B cell (primary cell): Measurements from ENCODE around the gene ST3GAL3. TPM values are rescaled to one million over a fixed set of nuclear protein-coding genes. Genes with fewer than 3 reads are reported as not detected.

ENCODE experiments used
- ATAC-seq: fragments of 200-7000 bp; cut with Tn5 transposase; one replicate; pipeline ENCODE4 v1.10.0; 2021; ENCODE audit warnings: low read depth, mild to moderate bottlenecking, moderate number of reproducible peaks, moderate library complexity
- CTCF ChIA-PET: fragments of 350-600 bp; sonication (Branson Sonifier 250); formaldehyde crosslinking; loops from one replicate; lab custom pipeline; 2021; ENCODE audit warnings: antibody characterized with exemption, inconsistent platforms; lab: Charles Lee
- POLR2A ChIA-PET: fragments of 350-600 bp; sonication (Branson Sonifier 250); formaldehyde crosslinking; loops from one replicate; lab custom pipeline; 2021; ENCODE audit warnings: antibody characterized with exemption; lab: Charles Lee
- DNase-seq: peaks from one replicate; pipeline ENCODE4 v3.0.0; 2013
- H2AFZ ChIP-seq: 2 replicates; pipeline ENCODE4 v1.6.1; 2012; ENCODE audit warnings: mild to moderate bottlenecking, low read depth, low read length; ENCODE audit not compliant: insufficient read depth, poor library complexity, severe bottlenecking
- H3K27ac ChIP-seq, 2 donors: 1 replicate in 1 of 2; 2 replicates in 1 of 2; pipeline ENCODE4 v1.5.1; 2012 to 2013; ENCODE audit warnings: low read length in 2 of 2, mild to moderate bottlenecking in 2 of 2, moderate library complexity in 1 of 2
- H3K27me3 ChIP-seq, 4 experiments: fragments of 200-600 bp in 1 of 4; sonication (generic) in 1 of 4; replicated peaks in 1 of 4; 1 replicate in 2 of 4; 2 replicates in 2 of 4; pipeline versions ENCODE4 v1.6.1 to v1.7.0; 2013 to 2016; ENCODE audit warnings: low read length in 3 of 4, mild to moderate bottlenecking in 2 of 4, mixed read lengths in 1 of 4, moderate library complexity in 1 of 4; ENCODE audit not compliant: insufficient read depth in 4 of 4, control insufficient read depth in 3 of 4; ENCODE audit errors: control extremely low read depth in 1 of 4
- H3K36me3 ChIP-seq, 2 experiments: replicated peaks in 1 of 2; 1 replicate in 1 of 2; 2 replicates in 1 of 2; pipeline versions ENCODE4 v1.6.1 to v1.7.1; 2013; ENCODE audit warnings: low read length in 1 of 2; ENCODE audit not compliant: insufficient read depth in 2 of 2, control insufficient read depth in 1 of 2; ENCODE audit errors: control extremely low read depth in 1 of 2, extremely low read depth in 1 of 2
- H3K4me1 ChIP-seq, 2 donors: fragments of 200-600 bp in 1 of 2; sonication (generic) in 1 of 2; 1 replicate in 1 of 2; 2 replicates in 1 of 2; pipeline versions ENCODE4 v1.5.1 to v1.6.1; 2013 to 2017; ENCODE audit warnings: low read length in 2 of 2; ENCODE audit not compliant: control insufficient read depth in 2 of 2, insufficient read depth in 2 of 2
- H3K4me2 ChIP-seq: replicated peaks from 2 replicates; pipeline ENCODE3; 2012; ENCODE audit warnings: mild to moderate bottlenecking, low read depth, low read length; ENCODE audit not compliant: poor library complexity, severe bottlenecking
- H3K4me3 ChIP-seq, 5 experiments: fragments of 200-600 bp in 1 of 5; sonication (generic) in 1 of 5; 1 replicate in 3 of 5; 2 replicates in 2 of 5; pipeline versions ENCODE4 v1.5.1 to v1.7.0; 2011 to 2016; ENCODE audit warnings: low read length in 4 of 5, mild to moderate bottlenecking in 4 of 5, low read depth in 2 of 5, control low read depth in 1 of 5, moderate library complexity in 1 of 5; ENCODE audit not compliant: insufficient read depth in 1 of 5; ENCODE audit errors: control extremely low read depth in 1 of 5, extremely low read depth in 1 of 5
- H3K79me2 ChIP-seq: fragments of 200-600 bp; sonication (generic); one replicate; pipeline ENCODE4 v1.6.0; 2016; ENCODE audit warnings: low read length; ENCODE audit not compliant: control insufficient read depth, insufficient read depth
- H3K9ac ChIP-seq: fragments of 200-600 bp; sonication (generic); 2 replicates; pipeline ENCODE4 v1.6.1; 2017; ENCODE audit warnings: mild to moderate bottlenecking, low read length, moderate library complexity
- H3K9me3 ChIP-seq, 3 donors: one replicate each; pipeline versions ENCODE4 v1.6.1 to v1.7.1; 2013; ENCODE audit warnings: low read length in 2 of 3; ENCODE audit not compliant: control insufficient read depth in 2 of 3, insufficient read depth in 1 of 3; ENCODE audit errors: control extremely low read depth in 1 of 3
- H4K20me1 ChIP-seq: 2 replicates; pipeline ENCODE4 v1.6.0; 2012; ENCODE audit warnings: mild to moderate bottlenecking, low read length; ENCODE audit not compliant: insufficient read depth, control insufficient read depth, poor library complexity, severe bottlenecking
- H3K27ac Mint-ChIP-seq: one replicate; pipeline ENCODE4 v1.8.0; 2021; ENCODE audit warnings: mixed read lengths
- H3K27me3 Mint-ChIP-seq: one replicate; pipeline ENCODE4 v1.8.0; 2021; ENCODE audit warnings: mixed read lengths
- H3K4me1 Mint-ChIP-seq: one replicate; pipeline ENCODE4 v1.8.0; 2021; ENCODE audit warnings: mixed read lengths
- H3K4me3 Mint-ChIP-seq: one replicate; pipeline ENCODE4 v1.8.0; 2021; ENCODE audit warnings: mixed read lengths
- H3K9me3 Mint-ChIP-seq: one replicate; pipeline ENCODE4 v1.8.0; 2022; ENCODE audit warnings: mixed read lengths; ENCODE audit not compliant: insufficient read depth
- EZH2 ChIP-seq: IDR thresholded peaks from 2 replicates; pipeline ENCODE4 v1.6.1; 2012; ENCODE audit warnings: borderline replicate concordance, low read depth, mild to moderate bottlenecking, moderate library complexity, low read length; ENCODE audit not compliant: insufficient read depth, poor library complexity, severe bottlenecking
- WGBS: methylation state at CpG from one replicate; pipeline ENCODE4 v1.1.5; 2013; ENCODE audit warnings: missing lambda C conversion rate; ENCODE audit not compliant: insufficient coverage; 5-methylcytosine and 5-hydroxymethylcytosine counted together
- intact Hi-C: fragments of 100-400 bp; cut with micrococcal nuclease; formaldehyde crosslinking; loops from one replicate; pipeline ENCODE4 v1.10.0; 2022
- polyA plus RNA-seq: library from polyadenylated mRNA; depleted of rRNA; stranded (reverse); fragments of >200 nt; gene quantifications from 2 replicates; pipeline ENCODE4 v1.2.3, GENCODE V29; 2012
- total RNA-seq, 2 donors: library from RNA; stranded (reverse); fragments of 120-200 nt in 1 of 2; gene quantifications; 1 replicate in 1 of 2; 2 replicates in 1 of 2; pipeline versions ENCODE4 v1.2.3 to v1.2.4, GENCODE V29; 2013 to 2022
- TF ChIP-seq, protein P1 (sequence below): fragments of 200-600 bp; IDR thresholded peaks from one replicate; pipeline ENCODE4 v1.8.0; 2022; ENCODE audit warnings: antibody characterized with exemption, mild to moderate bottlenecking

The ST3GAL3 gene
- total and polyA plus RNA-seq, 2 donors (not counting 1 experiment from before 2014, with no cell fraction given), result 16.8 to 31.4 TPM

- H2AFZ ChIP-seq, result no peak overlapping the region
- H3K9me3 Mint-ChIP-seq, result no peaks in the 10 kb centered on the region
- H3K36me3 ChIP-seq, result no peaks in the 10 kb centered on the region
- H3K4me2 ChIP-seq, result no peak overlapping the region
- intact Hi-C loops, result no loop called here
- no peaks in the 10 kb centered on the region for H3K4me1 ChIP-seq
- H3K79me2 ChIP-seq, result no peaks in the 10 kb centered on the region
- ATAC-seq, result no peak
- ChIA-PET POLR2A (interaction anchor here (0.6 kb wide), 1 partner anchor 276 kb away, joined by 5 read pairs; the partner anchor contains the start of gene SLC6A9), CTCF (interaction anchor here (1.1 kb wide), 1 partner anchor 9 kb away, joined by 7 read pairs; no protein-coding TSS in a partner anchor)
- no peak overlapping the region for H3K27ac ChIP-seq
- no peaks in the 10 kb centered on the region for H3K4me1 Mint-ChIP-seq
- H3K27me3 Mint-ChIP-seq, result no peaks in the 10 kb centered on the region
- no peaks in the 10 kb centered on the region for H3K9me3 ChIP-seq
- no peak overlapping the region for H3K9ac ChIP-seq
- DNase-seq, result no peak
- no peaks in the 10 kb centered on the region for H4K20me1 ChIP-seq
- TF ChIP-seq, protein P1, sequence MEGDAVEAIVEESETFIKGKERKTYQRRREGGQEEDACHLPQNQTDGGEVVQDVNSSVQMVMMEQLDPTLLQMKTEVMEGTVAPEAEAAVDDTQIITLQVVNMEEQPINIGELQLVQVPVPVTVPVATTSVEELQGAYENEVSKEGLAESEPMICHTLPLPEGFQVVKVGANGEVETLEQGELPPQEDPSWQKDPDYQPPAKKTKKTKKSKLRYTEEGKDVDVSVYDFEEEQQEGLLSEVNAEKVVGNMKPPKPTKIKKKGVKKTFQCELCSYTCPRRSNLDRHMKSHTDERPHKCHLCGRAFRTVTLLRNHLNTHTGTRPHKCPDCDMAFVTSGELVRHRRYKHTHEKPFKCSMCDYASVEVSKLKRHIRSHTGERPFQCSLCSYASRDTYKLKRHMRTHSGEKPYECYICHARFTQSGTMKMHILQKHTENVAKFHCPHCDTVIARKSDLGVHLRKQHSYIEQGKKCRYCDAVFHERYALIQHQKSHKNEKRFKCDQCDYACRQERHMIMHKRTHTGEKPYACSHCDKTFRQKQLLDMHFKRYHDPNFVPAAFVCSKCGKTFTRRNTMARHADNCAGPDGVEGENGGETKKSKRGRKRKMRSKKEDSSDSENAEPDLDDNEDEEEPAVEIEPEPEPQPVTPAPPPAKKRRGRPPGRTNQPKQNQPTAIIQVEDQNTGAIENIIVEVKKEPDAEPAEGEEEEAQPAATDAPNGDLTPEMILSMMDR, result no peak
- no peak for TF ChIP-seq EZH2
- no peak overlapping the region for H3K4me3 ChIP-seq
- no peaks in the 10 kb centered on the region for H3K27me3 ChIP-seq
- H3K27ac Mint-ChIP-seq, result no peak overlapping the region
- H3K4me3 Mint-ChIP-seq, result no peak overlapping the region
Measured at GRCh38 chr1:43754892-43755291, 47.6 kb downstream of the ST3GAL3 start.

DNA sequence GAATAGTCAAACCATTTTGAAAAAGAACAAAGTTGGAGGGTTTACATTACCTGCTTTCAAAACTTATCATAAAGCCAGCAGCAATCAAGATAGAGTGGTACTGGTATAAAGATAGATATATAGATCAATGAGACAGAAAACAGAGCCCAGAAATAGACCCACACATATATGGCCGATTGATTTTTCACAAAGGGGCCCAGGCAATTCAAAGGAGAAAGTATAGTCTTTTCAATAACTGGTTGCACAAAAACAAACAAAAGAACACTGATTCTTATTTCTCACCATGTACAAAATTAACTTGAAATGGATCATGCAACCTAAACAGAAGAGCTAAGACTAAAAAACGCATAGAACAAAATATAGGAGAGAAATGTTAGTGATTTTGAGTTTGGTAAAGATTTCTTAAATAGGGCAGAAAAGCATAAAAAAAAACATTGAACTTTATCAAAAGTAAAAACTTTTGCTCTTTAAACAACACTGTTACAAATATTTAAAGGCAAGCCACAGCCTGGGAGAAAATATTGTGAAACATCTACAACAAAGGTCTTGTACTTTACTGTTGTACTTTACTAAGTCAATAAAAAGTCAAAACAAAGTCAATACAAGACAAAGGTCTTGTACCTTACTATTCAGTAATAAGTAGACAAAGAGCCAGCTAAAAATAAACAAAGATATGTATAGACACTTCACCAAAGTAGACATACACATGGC lies 50.2 kb downstream of the ST3GAL3 start:
- no CpG with 5 or more reads among the region's 2 CpGs for WGBS
- Histone ChIP-seq H3K79me2 (no peaks in the 10 kb centered on the region), H3K9me3 (no peaks in the 10 kb centered on the region), H4K20me1 (no peaks in the 10 kb centered on the region), H2AFZ (no peak overlapping the region), H3K36me3 (no peaks in the 10 kb centered on the region), H3K9ac (no peak overlapping the region), H3K4me2 (no peak overlapping the region), H3K4me1 (no peaks in the 10 kb centered on the region), H3K27ac (no peak overlapping the region), H3K4me3 (no peak overlapping the region), H3K27me3 (no peaks in the 10 kb centered on the region)
- H3K27ac Mint-ChIP-seq, result no peak overlapping the region
- no peaks in the 10 kb centered on the region for H3K4me1 Mint-ChIP-seq
- DNase-seq, result no peak
- TF ChIP-seq, protein P1, result no peak
- TF ChIP-seq EZH2, result no peak
- CTCF ChIA-PET, result no interaction called here
- no peaks in the 10 kb centered on the region for H3K9me3 Mint-ChIP-seq
- intact Hi-C loops, result no loop called here
- POLR2A ChIA-PET, result no interaction called here
- no peaks in the 10 kb centered on the region for H3K27me3 Mint-ChIP-seq
- H3K4me3 Mint-ChIP-seq, result no peak overlapping the region
- no peak for ATAC-seq
